Body of pancreas (tissue), 4 donors: ENCODE results near the gene GABRG3. TPM values are rescaled to one million over a fixed set of nuclear protein-coding genes. Genes with fewer than 3 reads are reported as not detected.

Source experiments
- ATAC-seq: fragments of 150-250 bp; one replicate; pipeline ENCODE4 v1.9.1; 2016
- DNase-seq, 4 donors: peaks; one replicate each; pipeline ENCODE4 v3.0.0-alpha.2; 2019
- H3K27ac ChIP-seq, 4 donors: fragments of 200-600 bp; sonication (generic); 1 replicate in 3 of 4; 2 replicates in 1 of 4; pipeline versions ENCODE4 v1.5.1 to v1.6.1; 2016 to 2019; ENCODE audit warnings: mild to moderate bottlenecking in 1 of 4, mixed read lengths in 1 of 4, moderate library complexity in 1 of 4
- H3K27me3 ChIP-seq, 2 donors: fragments of 200-600 bp; sonication (generic); one replicate each; pipeline ENCODE4 v1.6.0; 2016; ENCODE audit warnings: mild to moderate bottlenecking in 1 of 2
- H3K36me3 ChIP-seq, 2 donors: fragments of 200-600 bp; sonication (generic); replicated peaks in 1 of 2; 2 replicates each; pipeline ENCODE4 v1.5.1; 2016; ENCODE audit warnings: low read depth in 2 of 2; ENCODE audit not compliant: insufficient read depth in 1 of 2
- H3K4me1 ChIP-seq: fragments of 200-600 bp; sonication (generic); one replicate; pipeline ENCODE4 v1.6.0; 2016
- H3K4me3 ChIP-seq, 2 donors: fragments of 200-600 bp; sonication (generic); 1 replicate in 1 of 2; 2 replicates in 1 of 2; pipeline ENCODE4 v1.5.1; 2016 to 2019
- H3K9me3 ChIP-seq, 3 donors: fragments of 200-600 bp; sonication (generic); 1 replicate in 2 of 3; 2 replicates in 1 of 3; pipeline ENCODE4 v1.5.1; 2016
- CTCF ChIP-seq, 7 experiments: fragments of 450-650 bp in 4 of 7; fragments of 200-600 bp in 3 of 7; sonication (generic) in 3 of 7; IDR thresholded peaks; one replicate each; pipeline ENCODE4 v1.5.1; 2016 to 2019; ENCODE audit warnings: antibody characterized with exemption in 7 of 7
- POLR2A ChIP-seq, 3 donors: fragments of 450-650 bp; IDR thresholded peaks; one replicate each; pipeline ENCODE4 v1.6.1; 2016; ENCODE audit warnings: antibody characterized with exemption in 3 of 3, mild to moderate bottlenecking in 2 of 3
- WGBS, 2 donors: methylation state at CpG; one replicate each; pipeline ENCODE4 v1.1.5; 2017; 5-methylcytosine and 5-hydroxymethylcytosine counted together
- intact Hi-C: fragments of 100-400 bp; cut with DNase I; formaldehyde crosslinking; loops from one replicate; pipeline ENCODE4 v1.15.1; 2023
- total RNA-seq, 2 donors: library from RNA; depleted of rRNA; stranded (reverse); fragments of >200 nt; gene quantifications; one replicate each; pipeline ENCODE4 v1.1.0, GENCODE V29; 2016

The GABRG3 gene
- total RNA-seq, 2 donors from 2014 or later: not detected

- no peaks in the 10 kb centered on the region for H3K36me3 ChIP-seq
- H3K4me1 ChIP-seq: no peaks in the 10 kb centered on the region
- DNase-seq (no peak), ATAC-seq (no peak)
- intact Hi-C loops: no loop called here
- WGBS, 2 donors: 45 to 57% methylated on average over 3 of the region's 3 CpGs
- no peaks in the 10 kb centered on the region for H3K27me3 ChIP-seq
- no peak overlapping the region for H3K27ac ChIP-seq
- no peaks in the 10 kb centered on the region for H3K9me3 ChIP-seq
- no peak overlapping the region for H3K4me3 ChIP-seq
- no peak for TF ChIP-seq CTCF (IDR thresholded peaks at IDR 0.05)
- no peak for TF ChIP-seq POLR2A (IDR thresholded peaks at IDR 0.05)
These were observed 244.0 kb downstream of the GABRG3 start for GRCh38 chr15:27214961-27215360.

- Histone ChIP-seq H3K4me3 (no peak overlapping the region), H3K4me1 (no peaks in the 10 kb centered on the region), H3K9me3 (no peaks in the 10 kb centered on the region), H3K27me3 (no peaks in the 10 kb centered on the region), H3K27ac (no peak overlapping the region), H3K36me3 (no peaks in the 10 kb centered on the region)
- ATAC-seq (no peak), DNase-seq (no peak)
- 69 to 75% methylated on average over 8 of the region's 8 CpGs for WGBS, 2 donors
- intact Hi-C loops: no loop called here
- no peak for TF ChIP-seq POLR2A (IDR thresholded peaks at IDR 0.05)
These were observed 247.4 kb downstream of the GABRG3 start for GRCh38 chr15:27218426-27218825.

GRCh38 chr15:27219636-27220035 lies 248.7 kb downstream of the GABRG3 start:
- no peaks in the 10 kb centered on the region for H3K36me3 ChIP-seq
- WGBS, 2 donors: 53 to 63% methylated on average over 4 to 5 of the region's 5 CpGs
- no peak for TF ChIP-seq CTCF (IDR thresholded peaks at IDR 0.05)
- no peak for TF ChIP-seq POLR2A (IDR thresholded peaks at IDR 0.05)
- no peak overlapping the region for H3K4me3 ChIP-seq
- no peaks in the 10 kb centered on the region for H3K4me1 ChIP-seq
- no peaks in the 10 kb centered on the region for H3K27me3 ChIP-seq
- DNase-seq: no peak
- no peak overlapping the region for H3K27ac ChIP-seq
- H3K9me3 ChIP-seq: no peaks in the 10 kb centered on the region
- intact Hi-C loops: no loop called here
- ATAC-seq: no peak

GRCh38 chr15:27220199-27220598 lies 249.2 kb downstream of the GABRG3 start:
- H3K4me3 ChIP-seq: no peak overlapping the region
- no peak for TF ChIP-seq POLR2A (IDR thresholded peaks at IDR 0.05)
- TF ChIP-seq CTCF (IDR thresholded peaks at IDR 0.05): no peak
- no peak for ATAC-seq
- H3K4me1 ChIP-seq: no peaks in the 10 kb centered on the region
- no peak overlapping the region for H3K27ac ChIP-seq
- H3K27me3 ChIP-seq: no peaks in the 10 kb centered on the region
- 47% methylated on average over 4 of the region's 4 CpGs for WGBS, 2 donors
- DNase-seq: no peak
- H3K36me3 ChIP-seq: no peaks in the 10 kb centered on the region
- H3K9me3 ChIP-seq: no peaks in the 10 kb centered on the region
- intact Hi-C loops: no loop called here

- ATAC-seq: no peak
- no peak for DNase-seq
- Histone ChIP-seq H3K27me3 (no peaks in the 10 kb centered on the region), H3K27ac (no peak overlapping the region), H3K4me3 (no peak overlapping the region), H3K4me1 (no peaks in the 10 kb centered on the region), H3K36me3 (no peaks in the 10 kb centered on the region), H3K9me3 (no peaks in the 10 kb centered on the region)
- WGBS, 2 donors: 37 to 46% methylated on average over 4 of the region's 4 CpGs
- TF ChIP-seq POLR2A (IDR thresholded peaks at IDR 0.05) (no peak), CTCF (IDR thresholded peaks at IDR 0.05) (no peak)
- intact Hi-C loops: no loop called here
These were observed 251.5 kb downstream of the GABRG3 start for GRCh38 chr15:27222479-27222878.
